Measurements from ENCODE around the gene PARVB.

GRCh38 chr22:44109416-44109815 is 85.3 kb downstream of the PARVB start:
- TF ChIP-seq, protein P1, sequence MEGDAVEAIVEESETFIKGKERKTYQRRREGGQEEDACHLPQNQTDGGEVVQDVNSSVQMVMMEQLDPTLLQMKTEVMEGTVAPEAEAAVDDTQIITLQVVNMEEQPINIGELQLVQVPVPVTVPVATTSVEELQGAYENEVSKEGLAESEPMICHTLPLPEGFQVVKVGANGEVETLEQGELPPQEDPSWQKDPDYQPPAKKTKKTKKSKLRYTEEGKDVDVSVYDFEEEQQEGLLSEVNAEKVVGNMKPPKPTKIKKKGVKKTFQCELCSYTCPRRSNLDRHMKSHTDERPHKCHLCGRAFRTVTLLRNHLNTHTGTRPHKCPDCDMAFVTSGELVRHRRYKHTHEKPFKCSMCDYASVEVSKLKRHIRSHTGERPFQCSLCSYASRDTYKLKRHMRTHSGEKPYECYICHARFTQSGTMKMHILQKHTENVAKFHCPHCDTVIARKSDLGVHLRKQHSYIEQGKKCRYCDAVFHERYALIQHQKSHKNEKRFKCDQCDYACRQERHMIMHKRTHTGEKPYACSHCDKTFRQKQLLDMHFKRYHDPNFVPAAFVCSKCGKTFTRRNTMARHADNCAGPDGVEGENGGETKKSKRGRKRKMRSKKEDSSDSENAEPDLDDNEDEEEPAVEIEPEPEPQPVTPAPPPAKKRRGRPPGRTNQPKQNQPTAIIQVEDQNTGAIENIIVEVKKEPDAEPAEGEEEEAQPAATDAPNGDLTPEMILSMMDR (IDR thresholded peaks at IDR 0.05; ENCODE audit: poor library complexity): no peak
- TF ChIP-seq EZH2 (IDR thresholded peaks at IDR 0.05; ENCODE audit: borderline replicate concordance): no peak
